Stimulated activated CD8-positive, alpha-beta memory T cell treated with anti-CD3 and anti-CD28 coated beads, Interleukin-12 subunit alpha, Interleukin-12 subunit beta, amount 100 ng/mL, for 1 hour (primary cell): ENCODE data around the gene PDHB.
"Not testable (repeated sequence)": the region's sequence is repeated elsewhere in the genome, so short reads cannot be mapped to it uniquely, and the experiment has no call there.

Experiments used
- DNase-seq: peaks from one replicate; pipeline ENCODE4 v3.0.0-alpha.2; 2020; ENCODE audit warnings: low read depth

The PDHB gene

DNA sequence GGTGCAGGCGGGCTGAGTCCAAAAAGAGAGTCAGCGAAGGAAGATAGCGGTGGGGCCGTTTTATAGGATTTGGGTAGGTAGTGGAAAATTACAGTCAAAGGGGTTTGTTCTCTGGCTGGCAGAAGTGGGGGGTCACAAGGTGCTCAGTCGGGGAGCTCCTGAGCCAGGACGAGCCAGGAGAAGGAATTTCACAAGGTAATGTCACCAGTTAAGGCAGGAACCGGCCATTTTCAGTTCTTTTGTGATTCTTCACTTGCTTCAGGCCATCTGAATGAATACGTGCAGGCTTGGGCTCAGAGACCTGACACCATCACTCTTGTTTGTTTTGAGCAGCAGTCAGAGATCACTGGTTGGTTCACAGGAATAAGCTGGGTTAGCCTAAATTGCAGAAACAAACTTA is 3.6 kb upstream of the PDHB start:
- DNase-seq, result not testable (repeated sequence)

DNA sequence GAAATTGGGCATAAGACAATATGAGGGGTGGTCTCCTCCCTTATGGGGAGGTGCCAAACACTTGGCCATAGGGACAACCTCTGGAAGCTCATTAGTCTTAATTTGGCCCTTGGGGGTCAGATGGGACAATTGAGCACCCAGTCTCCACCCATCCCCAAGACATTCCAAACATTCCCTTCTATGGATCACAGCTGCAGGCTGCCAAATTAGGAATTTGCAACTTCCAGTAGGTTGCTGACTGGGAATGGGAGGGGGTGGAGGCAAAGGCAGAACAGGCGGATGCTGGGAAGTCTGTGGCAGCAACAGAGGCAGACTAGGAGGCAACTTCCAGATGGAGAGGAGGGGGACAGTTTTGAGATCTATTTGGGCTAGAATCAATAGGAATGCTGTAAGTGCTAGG is 1.4 kb upstream of the PDHB start:
- DNase-seq, result no peak

DNA sequence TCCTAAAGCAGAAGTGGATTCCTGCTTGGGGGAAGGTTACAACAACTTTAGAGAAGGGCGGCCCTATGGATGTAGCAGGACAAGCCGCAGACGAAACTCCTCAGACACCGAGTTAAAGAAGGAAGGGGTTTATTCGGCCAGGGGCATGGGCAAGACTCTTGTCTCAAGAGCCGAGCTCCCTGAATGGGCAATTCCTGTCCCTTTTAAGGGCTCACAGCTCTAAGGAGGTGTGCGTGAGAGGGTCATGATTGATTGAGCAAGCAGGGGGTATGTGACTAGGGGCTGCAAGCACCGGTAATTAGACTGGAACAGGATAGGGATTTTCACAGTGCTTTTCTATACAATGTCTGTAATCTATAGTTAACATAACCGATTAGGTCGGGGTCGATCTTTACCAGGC is 879 bp upstream of the PDHB start:
- DNase-seq, result no peak

DNA sequence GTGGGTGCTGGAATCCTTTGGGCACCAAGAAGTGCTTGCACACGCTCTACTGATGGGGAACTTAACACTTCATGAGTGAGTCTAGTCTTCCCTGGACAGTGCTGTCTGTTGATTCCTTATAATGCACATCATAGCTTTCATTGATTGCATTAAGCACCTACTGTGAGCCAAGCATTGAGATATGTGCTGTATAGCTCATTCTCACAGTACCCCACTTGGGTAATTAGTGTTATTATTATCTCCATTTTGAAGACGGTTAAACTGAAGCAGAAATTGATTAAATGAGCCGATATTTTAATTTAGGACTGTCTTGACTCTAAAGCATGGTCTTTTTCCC is 504 bp upstream of the PDHB start:
- DNase-seq, result no peak

DNA sequence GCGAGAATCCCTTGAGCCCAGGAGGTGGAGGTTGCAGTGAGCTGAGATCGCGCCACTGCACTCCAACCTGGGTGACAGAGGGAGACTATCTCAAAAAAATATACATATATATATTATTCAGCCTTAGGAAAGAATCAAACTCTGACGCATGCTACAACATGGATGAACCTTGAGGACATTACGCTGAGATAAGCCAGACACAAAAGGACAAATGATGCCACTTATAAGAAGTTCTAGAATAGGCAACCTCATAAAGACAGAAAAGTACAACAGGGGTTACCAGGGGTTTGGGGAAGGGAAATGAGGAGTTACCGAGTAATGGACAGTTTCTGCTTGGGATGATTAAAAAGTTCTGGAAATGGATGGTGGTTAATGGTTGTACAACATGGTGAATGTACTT is 727 bp downstream of the PDHB start:
- no peak for DNase-seq

DNA sequence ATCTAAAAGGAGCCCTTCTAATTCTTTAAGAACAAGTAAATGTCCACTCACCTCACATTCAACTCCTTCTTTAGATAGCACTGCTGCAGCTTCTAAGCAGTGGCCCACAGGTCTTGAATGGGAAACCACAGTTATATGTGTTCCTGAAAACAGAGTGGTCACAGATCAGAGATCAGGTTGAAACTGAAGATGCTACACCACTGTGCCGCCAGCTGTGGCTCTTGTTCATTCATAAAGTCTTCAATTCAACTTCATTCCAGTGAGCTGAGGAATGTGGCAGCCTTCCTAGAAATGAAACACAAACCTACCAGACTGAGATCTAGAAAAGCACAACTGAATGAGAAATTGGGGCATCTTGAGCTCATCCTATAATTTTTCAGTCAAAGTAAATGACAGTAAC is 4.0 kb downstream of the PDHB start:
- no peak for DNase-seq

DNA sequence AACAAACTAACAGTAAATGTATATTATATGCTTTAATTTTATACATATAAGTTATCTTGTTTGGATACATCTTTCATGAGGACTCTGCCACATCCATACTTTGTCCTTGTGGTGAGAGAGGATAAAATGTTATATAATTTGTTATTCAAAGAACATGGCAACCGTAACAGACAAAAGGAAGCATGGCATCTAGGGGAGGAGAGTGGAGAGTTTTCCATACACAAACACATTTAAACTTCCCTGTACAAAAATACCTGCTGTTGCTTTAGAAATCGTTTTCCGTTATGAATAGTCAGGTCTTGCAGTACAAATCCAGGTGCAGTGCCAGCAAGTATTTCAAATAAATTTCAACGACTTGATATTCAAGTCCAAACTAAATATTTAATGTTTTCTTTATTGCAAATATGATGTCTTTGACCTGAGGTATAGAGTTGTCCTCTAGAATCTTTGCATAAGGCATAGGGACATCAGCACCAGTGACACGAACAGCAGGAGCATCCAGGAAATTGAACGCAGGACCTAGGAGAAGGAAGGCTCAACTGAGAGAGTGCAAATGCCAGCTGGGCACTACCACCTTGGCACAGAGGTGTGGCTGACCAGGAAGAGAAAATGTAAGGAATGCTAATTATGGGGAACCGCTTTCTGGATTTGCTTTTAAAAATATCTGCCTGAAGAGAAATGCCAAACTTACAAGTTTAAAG is 5.8 kb downstream of the PDHB start:
- no peak for DNase-seq

DNA sequence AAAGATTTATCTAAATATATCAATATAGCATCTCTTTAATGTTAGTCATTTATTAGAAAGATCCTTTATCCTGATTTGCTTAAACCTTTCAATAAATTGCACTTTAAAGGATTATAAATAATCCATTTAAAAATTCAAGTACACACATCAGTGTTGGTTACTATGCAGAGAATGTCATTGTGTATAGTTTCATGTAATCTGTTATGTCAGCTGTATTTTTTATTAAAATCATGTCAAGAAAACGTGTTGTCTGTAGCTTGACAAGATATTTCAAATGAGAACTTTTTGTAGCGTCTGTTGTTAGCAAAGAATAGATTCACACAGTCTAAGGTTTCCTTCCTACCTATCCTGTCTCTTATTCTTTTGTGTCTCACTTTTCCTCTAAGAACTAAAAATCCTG is 7.8 kb downstream of the PDHB start:
- DNase-seq, result no peak

DNA sequence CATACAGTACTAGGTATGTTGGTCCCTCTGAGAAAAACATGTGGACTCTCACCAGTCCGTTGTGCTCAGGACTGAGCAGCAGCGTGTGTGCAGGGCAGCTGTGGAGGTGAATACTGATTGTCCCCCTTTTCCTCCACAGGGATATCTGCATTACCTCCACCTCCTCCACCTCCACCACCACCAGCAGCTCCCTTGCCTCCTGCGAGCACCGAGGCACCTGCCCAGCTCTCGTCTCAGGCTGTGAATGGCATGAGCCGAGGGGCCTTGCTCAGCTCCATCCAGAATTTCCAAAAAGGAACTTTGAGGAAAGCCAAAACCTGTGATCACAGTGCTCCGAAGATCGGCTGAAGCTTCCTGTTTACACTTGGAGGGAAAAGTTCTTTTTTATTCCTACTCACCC is 9.0 kb downstream of the PDHB start:
- no peak for DNase-seq

DNA sequence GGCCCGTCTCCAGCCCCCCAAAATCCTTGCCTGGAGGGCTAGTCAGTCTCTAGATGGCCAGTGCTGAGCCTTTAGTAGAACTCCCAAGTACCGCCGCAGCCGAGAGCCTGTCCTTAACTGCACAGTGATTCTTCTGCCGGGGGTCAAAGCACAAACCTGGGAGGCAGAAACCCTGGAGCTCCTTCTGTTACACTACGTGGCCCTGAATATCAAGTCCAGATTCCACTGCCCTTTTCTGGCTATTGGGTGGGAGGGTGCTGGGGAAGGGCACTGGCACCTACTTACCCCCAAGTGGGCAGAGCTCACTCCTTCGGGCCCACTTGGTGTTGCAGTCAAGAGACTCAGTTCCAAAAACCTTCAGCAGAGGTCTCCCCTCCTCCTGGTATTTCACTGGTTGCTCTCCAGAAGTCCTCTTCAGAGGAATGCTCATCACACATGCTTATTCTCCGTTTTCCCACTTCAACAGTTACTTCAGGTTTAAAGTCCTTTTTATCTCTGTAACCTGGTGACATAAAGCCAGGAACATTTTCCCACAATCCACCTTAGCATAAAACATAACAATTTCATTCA is 10.8 kb downstream of the PDHB start:
- no peak for DNase-seq

DNA sequence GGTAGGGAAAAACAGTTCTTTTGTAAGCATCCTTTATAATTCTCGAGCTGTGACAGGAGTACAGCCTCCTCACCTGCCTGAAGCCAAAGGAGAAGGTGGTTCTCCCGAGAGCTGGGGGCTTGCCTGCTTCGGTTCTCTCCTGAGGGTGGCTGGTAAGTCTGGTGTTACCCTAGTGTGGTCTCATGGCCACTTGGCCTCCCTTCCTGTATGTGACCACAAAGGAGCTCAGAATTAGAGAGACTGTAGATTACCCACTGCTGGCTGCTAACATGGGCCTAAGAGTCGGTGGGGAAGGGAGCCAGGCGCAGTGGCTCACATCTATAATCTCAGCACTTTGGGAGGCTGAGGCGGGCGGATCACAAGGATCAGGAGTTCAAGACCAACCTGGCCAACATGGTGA is 12.6 kb downstream of the PDHB start:
- no peak for DNase-seq

DNA sequence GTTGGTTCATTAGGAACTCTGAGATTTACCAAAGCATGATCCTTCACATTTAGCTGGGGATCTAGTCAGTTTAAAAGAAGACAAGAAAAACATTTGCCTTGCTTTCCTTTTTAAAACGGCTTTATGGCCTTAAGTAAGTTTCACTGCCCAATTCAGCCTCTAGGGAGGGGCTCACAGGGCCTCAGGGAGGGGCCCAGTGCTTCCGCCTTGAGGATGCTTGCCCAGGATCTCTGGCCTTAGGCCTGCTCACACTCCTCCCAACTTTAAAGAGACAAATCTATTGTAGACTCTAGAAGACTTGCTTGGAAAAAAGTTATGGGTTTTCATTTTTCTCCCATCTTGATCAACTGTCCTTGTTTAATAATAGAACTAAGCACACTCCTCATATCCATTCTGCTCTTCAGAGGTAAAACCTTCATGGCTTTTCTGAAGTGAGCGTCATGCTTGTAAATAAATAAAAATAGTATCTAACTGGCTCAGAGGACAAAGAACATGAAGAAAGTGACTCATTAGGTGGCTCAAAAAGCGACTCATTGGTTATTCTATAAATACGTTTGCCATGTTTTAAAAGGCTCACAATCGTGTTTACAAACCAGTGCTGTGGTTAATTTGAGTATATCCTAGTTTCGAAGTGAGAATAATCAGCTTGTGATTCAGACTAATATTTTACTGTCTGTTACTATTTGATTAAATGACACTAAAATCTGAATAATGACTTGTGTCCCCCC is 13.7 kb downstream of the PDHB start:
- no peak for DNase-seq

DNA sequence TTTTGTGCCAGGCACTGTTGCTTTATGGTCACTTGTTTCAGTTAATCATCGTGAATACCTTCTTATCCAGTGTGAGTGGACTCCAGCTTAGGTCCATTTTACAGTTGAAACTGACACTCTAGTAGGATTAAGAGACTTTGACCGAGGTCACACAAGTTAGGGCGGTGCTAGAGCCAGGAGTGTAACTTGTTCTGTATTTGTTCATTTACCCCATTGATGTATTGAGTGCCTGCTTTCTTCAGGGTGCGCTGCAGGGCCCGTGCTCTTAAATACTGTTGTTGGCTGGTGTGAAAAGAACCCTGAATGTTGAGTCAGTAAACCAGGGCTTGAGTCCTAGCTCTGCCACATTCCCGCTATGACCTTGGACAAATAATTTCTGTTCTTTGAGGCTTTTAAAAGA is 15.4 kb downstream of the PDHB start:
- DNase-seq, result no peak

DNA sequence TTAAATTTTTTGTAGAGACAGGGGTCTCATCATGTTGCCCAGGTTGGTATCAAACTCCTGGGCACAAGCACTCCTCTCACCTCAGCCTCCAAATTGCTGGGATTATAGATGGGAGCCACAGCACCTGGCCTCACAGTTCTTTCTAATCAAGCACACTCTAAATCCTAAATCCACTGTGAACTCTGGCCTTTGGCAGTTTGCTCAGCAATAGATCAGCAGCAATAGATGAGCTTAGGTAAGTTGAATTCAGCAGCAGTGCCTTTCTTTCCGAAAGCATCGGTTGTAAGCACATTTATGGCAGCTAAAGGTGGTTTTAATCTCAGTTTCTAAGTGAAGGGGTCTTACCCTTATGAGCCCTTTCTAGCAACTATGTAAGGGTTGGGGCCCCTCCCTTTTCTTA is 16.6 kb downstream of the PDHB start:
- no peak for DNase-seq

DNA sequence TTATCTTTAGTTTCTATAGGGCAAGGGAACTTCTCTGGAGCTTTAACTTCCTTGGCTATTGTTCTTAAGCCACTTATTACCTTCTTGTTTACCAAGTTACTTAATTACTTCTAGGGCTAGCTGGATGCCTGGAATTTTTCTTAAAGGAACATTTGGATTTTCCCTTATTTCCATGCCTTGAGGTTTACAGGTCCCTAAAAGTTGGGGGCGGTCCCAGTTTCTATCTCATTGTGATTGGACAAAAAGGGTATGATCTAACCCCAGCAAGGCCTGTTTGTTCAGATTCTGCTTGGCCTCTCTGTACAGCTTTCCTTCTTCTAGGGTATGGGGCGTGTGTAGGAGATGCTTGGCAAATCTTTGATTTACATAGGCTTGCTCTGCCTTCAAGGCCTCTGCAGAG is 17.4 kb downstream of the PDHB start:
- no peak for DNase-seq

DNA sequence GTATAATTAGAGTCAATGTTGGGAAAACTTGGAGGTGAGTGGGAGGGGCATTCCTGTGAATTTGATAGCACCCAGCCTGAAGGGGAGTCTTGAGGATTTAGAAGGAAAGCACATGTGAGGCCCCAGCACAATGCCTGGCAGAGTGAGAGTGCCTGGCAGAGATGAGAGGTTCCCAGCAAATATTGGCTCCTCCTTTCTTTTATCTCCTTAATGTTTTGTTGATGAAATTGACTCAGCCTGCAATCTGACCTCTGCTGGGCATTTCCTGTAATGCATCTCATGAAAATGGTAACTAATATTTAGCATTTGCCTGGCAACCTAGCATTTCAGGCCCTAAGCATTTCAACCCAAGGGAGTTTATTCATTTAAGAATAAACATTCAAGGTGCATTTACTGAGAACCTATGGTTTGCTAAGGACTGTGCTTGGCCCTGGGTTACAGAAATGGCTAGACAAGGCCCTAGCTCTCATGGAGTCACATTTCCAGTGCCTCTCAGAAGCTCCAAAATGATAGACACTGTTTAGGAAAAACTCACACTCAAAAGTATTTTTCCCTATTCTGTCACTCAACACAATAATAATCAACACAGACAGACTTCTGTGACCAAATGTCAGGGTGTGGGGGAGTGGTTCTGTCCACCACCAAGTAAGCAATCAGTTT is 19.0 kb downstream of the PDHB start:
- peak; percentile 18 for DNase-seq

DNA sequence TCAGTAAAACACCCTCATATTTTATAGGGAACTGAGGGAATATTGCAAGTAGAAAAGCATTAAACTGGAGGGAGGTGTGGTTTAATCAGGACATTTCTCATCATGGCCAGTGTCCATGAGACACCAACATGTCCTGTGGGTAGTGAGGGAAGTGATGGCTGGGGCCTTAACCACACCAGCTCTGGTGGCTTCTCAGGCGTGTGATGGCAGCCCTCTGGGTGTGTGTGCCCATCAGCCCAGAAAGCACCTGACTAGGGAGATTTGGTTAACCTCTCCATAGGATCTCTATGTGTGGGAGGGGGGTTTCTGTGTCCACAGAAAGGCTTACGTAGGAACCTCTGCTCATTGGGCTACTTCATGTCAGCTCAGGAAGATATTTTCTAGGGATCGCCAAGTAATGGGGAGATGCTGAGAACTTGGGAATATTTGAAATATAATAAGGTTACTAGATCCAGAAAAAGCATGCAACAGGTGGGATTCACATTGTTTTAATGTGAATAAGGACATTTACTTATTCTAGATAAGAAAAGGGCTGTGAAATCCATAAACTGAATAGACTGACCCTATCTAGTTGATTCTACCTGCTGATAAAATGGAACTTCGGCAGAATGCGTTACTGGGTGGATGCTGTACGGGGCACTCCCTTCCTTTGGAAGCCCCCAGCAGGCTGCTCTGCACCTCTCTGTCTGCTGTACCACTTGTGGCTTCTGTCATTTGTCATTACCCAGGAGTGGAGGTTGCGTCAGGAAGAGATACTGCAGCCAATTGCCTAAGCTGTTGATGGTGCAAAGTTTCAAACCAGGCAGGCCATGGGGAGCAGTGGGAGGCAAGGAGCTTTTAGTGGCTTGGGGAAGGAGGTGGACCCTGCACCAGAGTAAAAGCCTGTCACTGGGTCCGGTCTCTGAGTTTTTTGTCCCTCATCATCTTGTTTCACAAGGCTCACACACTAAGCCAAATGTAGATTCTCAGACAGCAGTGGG is 21.5 kb downstream of the PDHB start:
- DNase-seq, result no peak

DNA sequence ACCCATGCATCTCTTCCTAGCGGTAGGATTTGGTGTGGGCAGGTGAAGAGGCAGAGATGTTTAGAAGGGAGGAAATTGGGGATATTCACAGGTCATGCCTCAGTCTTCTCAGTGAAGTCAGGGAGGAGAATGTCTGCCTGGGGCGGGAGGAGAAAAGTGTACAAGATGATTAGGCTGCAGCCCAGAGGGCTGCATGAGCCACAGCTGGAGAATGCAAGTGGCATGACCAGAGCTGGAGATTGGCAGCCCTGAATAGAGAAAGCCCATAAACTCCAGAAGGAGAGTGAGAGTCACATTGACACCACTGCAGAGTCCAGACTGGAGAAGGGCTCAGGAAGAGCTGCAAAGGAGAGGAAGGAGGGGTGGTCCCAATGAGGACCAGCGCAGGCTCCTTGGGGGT is 22.6 kb downstream of the PDHB start:
- DNase-seq, result no peak

DNA sequence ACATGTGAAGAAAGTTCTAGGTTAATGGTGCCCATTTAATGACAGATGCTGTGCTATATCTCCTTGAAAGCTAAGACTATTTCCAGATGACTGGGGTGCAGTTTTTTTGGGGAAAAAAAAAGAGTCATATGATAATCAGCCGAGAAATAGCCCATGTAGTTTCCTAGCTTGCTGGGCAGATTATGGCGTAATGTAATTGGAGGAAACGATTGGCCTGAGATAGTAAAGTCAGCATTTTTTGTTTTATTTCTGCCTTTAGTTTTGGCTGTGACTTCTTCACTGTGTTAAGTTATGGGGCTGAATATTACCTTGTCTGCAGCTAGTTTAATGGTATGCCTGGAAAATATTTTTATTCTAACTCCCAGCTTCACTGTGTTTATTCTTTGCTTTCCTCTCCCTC is 24.0 kb downstream of the PDHB start:
- no peak for DNase-seq

DNA sequence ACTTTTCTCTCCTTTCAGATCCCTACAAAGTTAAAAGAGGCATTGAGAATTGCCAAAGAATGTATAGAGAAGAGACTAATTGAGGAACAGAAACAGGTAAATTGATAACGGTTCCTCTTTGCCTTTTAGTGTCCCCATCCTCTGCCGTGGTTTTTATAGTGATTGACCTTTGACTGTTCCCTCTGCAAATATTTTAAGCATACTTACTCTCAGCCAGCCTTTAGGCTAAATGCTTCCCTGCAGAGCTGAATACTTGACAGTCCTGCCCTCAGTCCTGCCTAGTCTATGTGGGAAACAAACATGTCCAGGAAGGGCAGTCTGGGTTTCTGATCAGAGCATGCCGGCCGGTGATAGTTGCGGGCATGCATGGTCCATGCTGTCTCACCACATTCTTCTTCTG is 24.7 kb downstream of the PDHB start:
- no peak for DNase-seq

DNA sequence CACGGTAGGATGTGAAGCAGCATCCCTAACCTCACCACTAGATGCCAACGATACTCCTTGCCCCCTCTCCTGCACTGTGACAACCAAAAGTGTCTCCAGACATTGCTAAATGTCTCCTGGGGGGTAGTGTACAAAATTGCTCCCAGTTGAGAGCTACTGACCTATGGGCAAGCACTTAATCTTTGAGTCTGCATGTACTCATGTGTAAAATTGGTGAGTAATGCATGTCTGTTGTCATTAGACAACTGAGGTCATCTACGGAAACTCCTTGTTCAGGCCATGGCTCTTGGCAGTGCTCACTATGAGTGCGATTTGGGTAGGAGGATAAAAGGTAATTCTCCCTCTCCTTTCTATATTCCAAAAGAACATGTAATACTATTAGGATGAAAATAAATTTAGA is 29.2 kb downstream of the PDHB start:
- DNase-seq, result no peak

DNA sequence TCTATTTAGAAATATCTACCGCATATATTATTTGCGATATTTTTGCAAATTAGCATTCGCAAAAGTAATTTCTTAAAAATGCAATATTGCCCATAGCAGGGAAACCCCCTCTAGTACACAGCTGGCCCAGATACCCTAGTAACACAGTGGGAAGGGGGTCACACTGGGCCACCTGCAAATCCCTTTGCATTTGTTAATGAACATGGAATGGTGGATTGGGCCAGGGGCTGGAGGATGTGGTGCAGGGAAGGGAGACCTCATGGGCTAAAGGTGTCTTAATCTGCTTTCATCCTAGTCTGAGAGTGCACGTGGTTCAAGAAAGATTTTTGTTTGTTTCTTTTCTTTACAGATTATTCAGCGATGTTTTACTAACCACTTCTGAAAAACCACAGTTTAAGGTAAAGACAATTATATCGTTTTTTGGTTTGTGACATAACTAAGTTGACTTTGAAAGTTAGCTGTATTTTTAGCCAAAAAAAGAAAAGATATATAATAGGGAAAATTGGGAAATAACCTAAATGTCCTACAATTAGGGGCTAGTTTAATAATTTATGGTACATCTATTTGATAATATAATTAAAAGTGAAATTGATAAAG is 30.0 kb downstream of the PDHB start:
- no peak for DNase-seq
